Stimulated activated naive CD8-positive, alpha-beta T cell treated with anti-CD3 and anti-CD28 coated beads, Interleukin-15, Interleukin-2, amounts not matched to agents 100 ng/mL and 50 ng/mL, for 24 hours (primary cell): ENCODE results near the gene ADAMTSL5.

ENCODE experiments used
- H3K27ac Mint-ChIP-seq: one replicate; pipeline ENCODE4 v1.8.0; 2021; ENCODE audit warnings: mild to moderate bottlenecking, mixed read lengths
- H3K27me3 Mint-ChIP-seq: one replicate; pipeline ENCODE4 v1.8.0; 2021; ENCODE audit warnings: mixed read lengths
- H3K36me3 Mint-ChIP-seq: one replicate; pipeline ENCODE4 v1.8.0; 2021; ENCODE audit warnings: low read depth, mixed read lengths
- H3K4me1 Mint-ChIP-seq: one replicate; pipeline ENCODE4 v1.8.0; 2021; ENCODE audit warnings: low read depth, mixed read lengths
- H3K4me3 Mint-ChIP-seq: one replicate; pipeline ENCODE4 v1.8.0; 2021; ENCODE audit warnings: mild to moderate bottlenecking, mixed read lengths
- H3K9me3 Mint-ChIP-seq: one replicate; pipeline ENCODE4 v1.8.0; 2021; ENCODE audit warnings: mixed read lengths

Gene ADAMTSL5

DNA sequence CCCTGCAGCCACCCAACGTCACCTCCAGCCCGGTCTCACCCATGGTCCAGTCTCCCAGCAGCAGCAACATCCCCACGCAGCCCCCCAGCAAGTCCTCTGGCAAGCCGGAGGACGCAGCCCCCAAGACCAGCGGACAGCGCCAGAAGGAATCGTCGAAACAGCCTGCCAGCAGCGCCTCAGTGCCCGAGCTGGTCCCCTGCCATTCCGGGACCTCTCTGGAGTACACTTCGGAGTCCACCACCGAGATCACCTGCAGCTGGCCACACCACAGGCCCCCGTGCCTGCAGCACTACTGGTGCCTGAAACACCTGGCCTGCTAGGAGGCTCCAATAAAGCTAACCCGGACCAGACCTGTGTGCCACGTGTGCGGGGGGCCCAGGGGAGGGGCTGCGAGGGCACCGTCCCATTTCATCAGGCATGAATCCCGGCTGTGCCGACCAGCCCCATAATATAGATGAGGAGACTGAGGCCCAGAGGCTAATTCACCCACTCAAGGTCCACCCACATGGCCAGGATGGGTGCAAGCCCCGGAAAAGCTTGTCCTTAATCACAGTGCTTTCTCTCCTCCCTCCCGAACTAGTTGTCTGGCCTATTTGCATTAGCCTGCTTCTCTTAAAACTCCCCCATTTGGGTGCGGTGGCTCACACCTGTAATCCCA lies 15.1 kb downstream of the ADAMTSL5 start:
- peaks cover 2% of the 10 kb centered on the region for H3K27me3 Mint-ChIP-seq
- H3K9me3 Mint-ChIP-seq, result no peaks in the 10 kb centered on the region

DNA sequence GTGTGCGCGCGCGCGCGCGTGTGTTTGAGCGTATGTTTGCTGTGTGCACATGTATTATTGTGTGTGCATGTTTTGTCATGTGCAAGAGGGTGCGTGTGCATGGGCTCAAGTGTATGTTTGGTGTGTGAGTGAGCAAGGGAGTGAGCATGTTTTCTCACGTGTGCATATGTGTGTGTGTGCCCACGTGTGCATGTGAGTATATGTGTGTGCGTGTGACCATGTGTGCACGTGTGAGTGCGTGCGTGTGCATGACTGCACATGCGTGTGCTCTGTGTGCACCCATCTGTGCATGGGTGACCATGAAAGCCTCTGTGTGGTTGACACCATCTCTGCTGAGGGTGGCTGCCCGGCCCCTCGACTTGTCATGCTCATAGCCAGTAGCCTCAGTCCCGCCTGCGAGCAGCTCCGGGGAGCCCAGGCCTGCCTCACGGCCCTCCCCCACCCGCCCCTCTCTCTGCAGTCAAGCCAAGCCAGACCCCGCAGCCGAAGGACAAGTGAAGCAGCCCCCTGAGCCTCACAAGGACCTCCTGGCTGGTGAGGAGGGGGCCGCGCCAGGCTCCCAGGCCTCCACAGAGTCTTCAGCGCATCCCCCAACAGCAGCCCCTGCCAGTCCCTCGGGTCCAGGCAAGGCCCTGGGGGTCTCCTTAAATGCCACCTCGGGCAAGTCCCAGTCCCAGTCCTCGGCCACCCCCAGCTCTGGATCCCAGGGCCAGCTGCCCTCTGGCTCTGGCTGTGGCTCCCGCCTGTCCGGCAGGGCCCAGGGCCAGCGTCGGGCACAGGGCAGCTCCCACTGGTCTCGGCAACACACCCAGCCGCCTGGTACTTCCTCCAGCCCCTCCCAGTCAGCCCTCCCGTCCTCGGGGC lies 15.9 kb downstream of the ADAMTSL5 start:
- Mint-ChIP-seq H3K4me3 (no peak overlapping the region), H3K4me1 (peaks cover 1% of the 10 kb centered on the region), H3K36me3 (no peaks in the 10 kb centered on the region), H3K27ac (no peak overlapping the region), H3K9me3 (no peaks in the 10 kb centered on the region), H3K27me3 (peaks cover under 1% of the 10 kb centered on the region)

More for the DNA sequence above, 15.1 kb downstream of the ADAMTSL5 start:
- Mint-ChIP-seq H3K27ac (no peak overlapping the region), H3K36me3 (no peaks in the 10 kb centered on the region), H3K4me3 (no peak overlapping the region), H3K4me1 (peaks cover 2% of the 10 kb centered on the region)

DNA sequence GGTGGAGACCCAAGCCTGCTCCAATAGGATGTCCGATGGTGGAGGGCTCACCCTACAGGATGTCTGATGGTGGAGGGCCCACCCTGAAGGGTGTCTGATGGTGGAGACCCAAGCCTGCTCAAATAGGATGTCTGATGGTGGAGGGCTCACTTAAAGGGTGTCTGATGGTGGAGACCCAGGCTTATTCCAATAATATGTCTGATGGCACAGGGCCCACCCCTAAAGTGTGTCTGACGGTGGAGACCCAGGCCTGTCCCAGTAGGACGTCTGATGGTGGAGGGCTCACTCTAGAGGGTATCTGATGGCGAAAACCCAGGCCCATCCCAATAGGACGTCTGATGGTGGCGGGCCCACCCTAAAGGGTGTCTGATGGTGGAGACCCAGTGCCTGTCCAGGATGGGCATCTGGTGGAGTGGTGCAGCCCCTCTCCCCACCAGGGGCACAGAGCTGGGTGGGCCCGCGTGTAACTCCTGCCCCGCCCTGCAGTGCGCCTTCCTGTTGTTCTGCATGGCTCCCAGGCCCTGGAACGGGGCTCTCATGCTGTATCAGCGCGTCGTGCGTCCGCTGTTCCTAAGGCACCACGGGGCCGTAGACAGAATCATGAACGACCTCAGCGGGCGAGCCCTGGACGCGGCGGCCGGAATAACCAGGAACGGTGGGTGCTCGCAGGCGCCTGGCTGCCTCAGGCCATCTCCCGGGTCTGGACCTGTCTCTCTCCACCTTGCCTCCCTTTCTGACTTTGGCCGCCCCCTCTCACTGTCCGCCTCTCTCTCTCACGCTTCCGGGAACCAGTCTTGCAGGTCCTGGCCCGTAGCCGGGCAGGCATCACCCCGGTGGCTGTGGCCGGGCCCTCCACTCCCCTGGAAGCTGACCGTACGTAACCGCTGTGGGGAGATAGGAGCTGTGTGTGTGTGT lies 16.8 kb downstream of the ADAMTSL5 start:
- peaks cover 5% of the 10 kb centered on the region for H3K4me1 Mint-ChIP-seq
- peaks cover 4% of the 10 kb centered on the region for H3K27me3 Mint-ChIP-seq
- H3K36me3 Mint-ChIP-seq, result no peaks in the 10 kb centered on the region

DNA sequence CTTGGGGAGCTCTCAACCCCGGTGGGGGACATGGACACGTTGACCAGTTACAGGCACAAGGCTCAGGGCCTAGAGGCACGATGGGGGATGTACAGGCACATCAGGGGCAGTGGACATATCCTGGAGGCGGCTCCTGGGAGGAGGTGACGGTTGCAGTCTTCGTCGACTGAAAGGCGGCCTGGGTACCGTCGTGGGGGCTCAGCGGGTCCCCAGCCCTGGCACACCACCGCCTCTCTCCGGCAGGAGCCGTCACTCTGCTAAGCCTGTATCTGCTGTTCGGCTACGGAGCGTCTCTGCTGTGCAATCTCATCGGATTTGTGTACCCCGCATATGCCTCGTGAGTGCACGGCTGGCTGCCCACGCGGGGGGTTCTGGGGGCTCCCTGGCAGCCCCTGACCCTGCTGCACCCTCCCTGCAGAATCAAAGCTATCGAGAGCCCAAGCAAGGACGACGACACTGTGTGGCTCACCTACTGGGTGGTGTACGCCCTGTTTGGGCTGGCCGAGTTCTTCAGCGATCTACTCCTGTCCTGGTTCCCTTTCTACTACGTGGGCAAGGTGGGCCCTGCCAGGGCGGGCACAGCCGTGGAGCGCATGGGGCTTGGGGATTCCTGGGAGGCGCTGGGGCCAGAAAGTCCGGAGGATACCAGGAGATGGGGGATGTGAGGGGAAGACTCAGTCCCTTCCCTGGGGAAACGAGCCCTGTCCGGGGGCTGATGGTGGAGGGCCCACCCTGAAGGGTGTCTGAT lies 17.6 kb downstream of the ADAMTSL5 start:
- Mint-ChIP-seq H3K27me3 (peaks cover 4% of the 10 kb centered on the region), H3K36me3 (no peaks in the 10 kb centered on the region), H3K9me3 (no peaks in the 10 kb centered on the region), H3K4me3 (no peak overlapping the region), H3K27ac (no peak overlapping the region), H3K4me1 (peaks cover 9% of the 10 kb centered on the region)

More for the DNA sequence above, 16.8 kb downstream of the ADAMTSL5 start:
- Mint-ChIP-seq H3K4me3 (no peak overlapping the region), H3K27ac (no peak overlapping the region), H3K9me3 (no peaks in the 10 kb centered on the region)

DNA sequence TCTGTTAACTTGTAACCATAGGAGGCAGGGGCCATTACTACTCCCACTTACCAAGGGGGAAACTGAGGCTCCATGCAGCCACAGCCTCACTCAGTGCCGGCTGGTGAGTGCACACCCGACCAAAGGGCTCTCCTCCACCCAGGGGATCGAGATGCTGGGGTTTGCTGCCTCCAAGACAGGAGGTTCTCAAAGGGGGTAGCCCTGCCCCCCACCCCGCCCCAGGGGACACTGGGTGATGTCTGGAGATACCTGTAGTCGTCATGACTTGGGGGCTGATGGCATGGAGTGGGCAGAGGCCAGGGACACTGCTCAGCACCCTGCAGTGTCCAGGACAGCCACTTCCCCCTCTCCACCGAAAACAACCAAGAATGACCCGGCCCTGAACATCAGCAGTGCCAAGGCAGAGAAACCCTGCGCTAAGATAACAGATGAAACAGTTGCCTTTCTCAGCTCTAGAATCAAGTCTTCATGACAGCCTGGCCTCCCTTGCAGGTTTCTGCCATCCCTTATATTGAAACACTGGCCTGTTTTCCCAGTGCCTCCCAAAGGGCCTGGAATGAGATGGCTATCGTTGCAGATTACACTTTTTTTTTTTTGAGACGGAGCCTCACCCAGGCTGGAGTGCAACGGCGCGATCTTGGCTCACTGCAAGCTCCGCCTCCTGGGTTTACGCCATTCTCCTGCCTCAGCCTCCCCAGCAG lies 18.6 kb downstream of the ADAMTSL5 start:
- Mint-ChIP-seq H3K4me1 (peaks cover 13% of the 10 kb centered on the region), H3K27me3 (peaks cover 4% of the 10 kb centered on the region), H3K36me3 (no peaks in the 10 kb centered on the region), H3K4me3 (no peak overlapping the region), H3K9me3 (no peaks in the 10 kb centered on the region), H3K27ac (no peak overlapping the region)

DNA sequence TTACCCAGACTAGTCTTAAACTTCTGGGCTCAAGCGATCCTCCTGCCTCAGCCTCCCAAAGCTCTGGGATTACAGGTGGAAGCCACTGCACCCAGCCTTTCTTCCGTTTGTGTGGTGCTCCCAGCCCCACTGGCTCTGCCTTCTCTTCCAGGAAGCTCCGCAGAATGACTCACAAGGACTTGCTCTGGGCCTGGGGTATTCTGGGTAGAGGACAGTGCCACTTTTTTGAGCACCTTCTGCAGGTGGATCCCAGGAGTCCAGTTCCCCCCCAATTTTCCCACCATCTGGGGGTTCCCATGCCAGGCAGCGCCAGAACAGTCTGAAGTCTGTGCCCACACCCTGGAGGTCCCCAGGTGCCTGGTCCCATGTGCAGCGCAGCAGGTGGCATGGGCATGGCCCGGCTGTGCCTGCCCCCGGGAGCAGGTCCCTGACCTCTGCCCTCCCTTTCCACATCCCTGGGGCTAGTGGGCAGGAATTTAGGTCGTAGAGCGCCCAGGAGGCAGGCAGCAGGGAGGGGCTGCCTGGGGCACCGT lies 20.3 kb downstream of the ADAMTSL5 start:
- Mint-ChIP-seq H3K27ac (no peak overlapping the region), H3K36me3 (no peaks in the 10 kb centered on the region), H3K4me3 (peak overlapping the region; percentile 72), H3K4me1 (peaks cover 15% of the 10 kb centered on the region), H3K9me3 (no peaks in the 10 kb centered on the region), H3K27me3 (peaks cover 4% of the 10 kb centered on the region)

- Mint-ChIP-seq H3K4me1 (peaks cover 15% of the 10 kb centered on the region), H3K27me3 (peaks cover 4% of the 10 kb centered on the region), H3K9me3 (no peaks in the 10 kb centered on the region), H3K4me3 (peak overlapping the region; percentile 72), H3K27ac (no peak overlapping the region), H3K36me3 (no peaks in the 10 kb centered on the region)
These were observed 21.0 kb downstream of the ADAMTSL5 start for GRCh38 chr19:1491849-1492170.

GRCh38 chr19:1491114-1491848 lies 21.5 kb downstream of the ADAMTSL5 start, which contains the start of gene REEP6:
Gene REEP6 (plus strand): TSS chr19:1491181. CDS start chr19:1491270, 89 bp downstream.
- Mint-ChIP-seq H3K9me3 (no peaks in the 10 kb centered on the region), H3K27me3 (peaks cover 4% of the 10 kb centered on the region), H3K36me3 (no peaks in the 10 kb centered on the region), H3K4me1 (peaks cover 15% of the 10 kb centered on the region), H3K27ac (peak within 1 kb of the TSS; percentile 83), H3K4me3 (peak within 1 kb of the TSS; percentile 81)

DNA sequence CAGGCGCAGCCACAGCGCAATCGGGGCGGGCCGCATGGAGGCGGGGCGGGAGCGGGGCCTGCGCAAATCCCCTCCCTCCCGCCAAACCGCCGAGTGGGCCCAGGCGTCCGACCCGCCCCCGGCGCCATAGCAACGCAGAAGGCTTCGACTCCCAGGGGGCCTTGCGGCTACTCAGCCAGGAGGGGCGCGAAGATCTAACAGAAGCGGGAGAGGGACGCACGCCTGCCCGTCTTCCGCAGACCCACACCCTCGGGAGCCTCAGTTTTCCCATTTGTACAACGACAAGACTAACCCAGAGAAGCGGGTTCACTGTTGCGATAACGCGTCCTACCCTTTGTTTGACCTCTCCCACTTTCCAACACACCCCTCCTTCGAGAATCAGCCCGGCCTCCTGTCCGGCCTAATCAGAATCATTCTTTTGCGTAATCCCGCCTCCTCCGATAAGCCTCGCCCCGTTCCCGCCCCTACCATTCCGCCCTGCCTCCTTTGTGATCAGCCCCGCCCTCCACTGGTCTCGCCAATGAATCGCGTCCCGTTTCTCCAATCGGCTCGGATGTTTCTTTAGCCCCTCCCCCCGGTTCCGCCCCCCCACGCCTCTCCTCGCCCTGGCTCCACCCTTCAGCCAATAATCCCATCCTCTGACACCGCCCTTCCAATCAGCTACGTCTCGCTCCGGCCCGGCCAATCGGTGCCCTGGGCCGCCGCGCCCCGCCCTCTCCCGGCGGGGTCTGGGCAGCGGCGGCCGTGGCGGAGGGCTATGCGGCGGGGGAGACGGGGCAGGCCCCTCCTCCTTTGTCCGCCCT lies 22.3 kb downstream of the ADAMTSL5 start, which contains the start of gene PCSK4:
Gene PCSK4 (minus strand): TSS at position 40 of the 803 bp plus-strand sequence. CDS start 4 bp downstream, at position 36.
- peaks cover 4% of the 10 kb centered on the region for H3K27me3 Mint-ChIP-seq
- H3K9me3 Mint-ChIP-seq, result no peaks in the 10 kb centered on the region
- H3K27ac Mint-ChIP-seq, result peak within 1 kb of the TSS; percentile 83
- no peaks in the 10 kb centered on the region for H3K36me3 Mint-ChIP-seq
- peak within 1 kb of the TSS; percentile 81 for H3K4me3 Mint-ChIP-seq
- peaks cover 15% of the 10 kb centered on the region for H3K4me1 Mint-ChIP-seq

- peaks cover 4% of the 10 kb centered on the region for H3K27me3 Mint-ChIP-seq
- no peaks in the 10 kb centered on the region for H3K36me3 Mint-ChIP-seq
- H3K9me3 Mint-ChIP-seq, result no peaks in the 10 kb centered on the region
- H3K4me1 Mint-ChIP-seq, result peaks cover 15% of the 10 kb centered on the region
- no peak overlapping the region for H3K27ac Mint-ChIP-seq
- H3K4me3 Mint-ChIP-seq, result peak overlapping the region; percentile 59
These were observed 23.1 kb downstream of the ADAMTSL5 start for GRCh38 chr19:1489463-1490310.

DNA sequence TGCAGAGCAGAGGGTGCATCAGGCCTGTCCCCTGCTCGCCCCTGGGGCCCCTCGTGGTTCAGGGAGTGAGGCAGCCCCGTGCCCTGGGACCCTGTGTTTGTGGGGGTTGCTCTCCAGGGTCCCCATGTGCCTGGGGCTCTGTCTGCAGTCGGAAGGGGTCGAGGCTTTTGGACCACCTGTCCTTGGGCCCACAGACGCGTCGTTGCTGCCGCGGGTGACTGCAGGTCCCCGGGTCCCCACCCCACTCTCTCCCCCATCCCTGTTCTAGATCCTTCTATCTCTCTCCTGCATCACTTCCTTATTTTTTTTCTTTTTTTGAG lies 24.6 kb downstream of the ADAMTSL5 start:
- H3K36me3 Mint-ChIP-seq, result no peaks in the 10 kb centered on the region

More for the DNA sequence above, 24.6 kb downstream of the ADAMTSL5 start:
- H3K27ac Mint-ChIP-seq, result no peak overlapping the region
- H3K4me3 Mint-ChIP-seq, result no peak overlapping the region
- peaks cover 15% of the 10 kb centered on the region for H3K4me1 Mint-ChIP-seq
- no peaks in the 10 kb centered on the region for H3K9me3 Mint-ChIP-seq
- peaks cover 4% of the 10 kb centered on the region for H3K27me3 Mint-ChIP-seq
